ENCODE measurements around the gene ASIP. TPM values are rescaled to one million over a fixed set of nuclear protein-coding genes. Genes with fewer than 3 reads are reported as not detected.
A peak's percentile ranks its signal among the peaks of the same experiment; 100 is the strongest.
"Not testable (repeated sequence)": the region's sequence is repeated elsewhere in the genome, so short reads cannot be mapped to it uniquely, and the experiment has no call there.

Gene ASIP
- total and polyA plus RNA-seq, 12 donors = 0.46 to 15.1 (median 0.83) TPM; not detected in 5

DNA sequence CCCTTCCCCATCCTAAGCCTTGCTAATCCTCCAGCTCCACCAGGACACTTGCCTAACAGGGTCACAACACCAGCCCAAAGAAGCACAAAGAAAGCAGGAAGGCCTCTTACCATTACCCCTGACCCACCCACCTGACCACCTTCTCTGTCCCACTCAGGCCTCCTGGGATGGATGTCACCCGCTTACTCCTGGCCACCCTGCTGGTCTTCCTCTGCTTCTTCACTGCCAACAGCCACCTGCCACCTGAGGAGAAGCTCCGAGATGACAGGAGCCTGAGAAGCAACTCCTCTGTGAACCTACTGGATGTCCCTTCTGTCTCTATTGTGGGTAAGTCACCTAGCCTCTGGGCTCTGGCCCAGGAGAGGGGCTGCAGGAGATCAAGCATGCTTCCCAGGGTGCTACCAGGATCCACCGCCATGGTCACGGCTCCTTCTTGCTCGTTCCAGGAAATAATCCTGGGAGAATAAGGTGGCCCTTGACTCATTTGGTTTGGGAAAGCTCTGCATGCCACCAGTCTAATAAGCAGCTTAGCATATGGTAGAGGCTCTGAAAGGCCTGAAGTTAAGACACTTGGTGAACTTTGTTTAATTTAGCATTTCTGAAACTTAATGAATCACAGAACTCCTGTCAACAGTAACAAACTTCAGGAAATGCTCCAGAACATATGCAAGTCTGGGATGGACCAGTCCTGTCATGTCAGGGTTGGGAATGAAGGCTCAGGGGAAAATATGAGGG, 19.2 kb downstream of the ASIP start:
- Histone ChIP-seq H3K9me3 (replicated peaks in 1 of 3) (no peaks in the 10 kb centered on the region), H3K27ac (no peak overlapping the region), H3K4me1 (replicated peaks in 1 of 2) (peaks cover 6 to 9% of the 10 kb centered on the region in 2 donors), H3K27me3 (no peaks in the 10 kb centered on the region), H3K4me3 (no peak overlapping the region), H3K36me3 (replicated peaks in 1 of 2) (no peaks in the 10 kb centered on the region)
- 90 to 94% (median 94%) methylated on average over 4 to 5 of the region's 5 CpGs for WGBS, 4 donors
- peak in 1 of 7 donors; percentile 35 for DNase-seq
- intact Hi-C loops (cut with DNase I) = no loop called here
- TF ChIP-seq POLR2A (IDR thresholded peaks at IDR 0.05) = no peak
- TF ChIP-seq, protein P1, sequence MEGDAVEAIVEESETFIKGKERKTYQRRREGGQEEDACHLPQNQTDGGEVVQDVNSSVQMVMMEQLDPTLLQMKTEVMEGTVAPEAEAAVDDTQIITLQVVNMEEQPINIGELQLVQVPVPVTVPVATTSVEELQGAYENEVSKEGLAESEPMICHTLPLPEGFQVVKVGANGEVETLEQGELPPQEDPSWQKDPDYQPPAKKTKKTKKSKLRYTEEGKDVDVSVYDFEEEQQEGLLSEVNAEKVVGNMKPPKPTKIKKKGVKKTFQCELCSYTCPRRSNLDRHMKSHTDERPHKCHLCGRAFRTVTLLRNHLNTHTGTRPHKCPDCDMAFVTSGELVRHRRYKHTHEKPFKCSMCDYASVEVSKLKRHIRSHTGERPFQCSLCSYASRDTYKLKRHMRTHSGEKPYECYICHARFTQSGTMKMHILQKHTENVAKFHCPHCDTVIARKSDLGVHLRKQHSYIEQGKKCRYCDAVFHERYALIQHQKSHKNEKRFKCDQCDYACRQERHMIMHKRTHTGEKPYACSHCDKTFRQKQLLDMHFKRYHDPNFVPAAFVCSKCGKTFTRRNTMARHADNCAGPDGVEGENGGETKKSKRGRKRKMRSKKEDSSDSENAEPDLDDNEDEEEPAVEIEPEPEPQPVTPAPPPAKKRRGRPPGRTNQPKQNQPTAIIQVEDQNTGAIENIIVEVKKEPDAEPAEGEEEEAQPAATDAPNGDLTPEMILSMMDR (IDR thresholded peaks at IDR 0.05) = no peak

DNA sequence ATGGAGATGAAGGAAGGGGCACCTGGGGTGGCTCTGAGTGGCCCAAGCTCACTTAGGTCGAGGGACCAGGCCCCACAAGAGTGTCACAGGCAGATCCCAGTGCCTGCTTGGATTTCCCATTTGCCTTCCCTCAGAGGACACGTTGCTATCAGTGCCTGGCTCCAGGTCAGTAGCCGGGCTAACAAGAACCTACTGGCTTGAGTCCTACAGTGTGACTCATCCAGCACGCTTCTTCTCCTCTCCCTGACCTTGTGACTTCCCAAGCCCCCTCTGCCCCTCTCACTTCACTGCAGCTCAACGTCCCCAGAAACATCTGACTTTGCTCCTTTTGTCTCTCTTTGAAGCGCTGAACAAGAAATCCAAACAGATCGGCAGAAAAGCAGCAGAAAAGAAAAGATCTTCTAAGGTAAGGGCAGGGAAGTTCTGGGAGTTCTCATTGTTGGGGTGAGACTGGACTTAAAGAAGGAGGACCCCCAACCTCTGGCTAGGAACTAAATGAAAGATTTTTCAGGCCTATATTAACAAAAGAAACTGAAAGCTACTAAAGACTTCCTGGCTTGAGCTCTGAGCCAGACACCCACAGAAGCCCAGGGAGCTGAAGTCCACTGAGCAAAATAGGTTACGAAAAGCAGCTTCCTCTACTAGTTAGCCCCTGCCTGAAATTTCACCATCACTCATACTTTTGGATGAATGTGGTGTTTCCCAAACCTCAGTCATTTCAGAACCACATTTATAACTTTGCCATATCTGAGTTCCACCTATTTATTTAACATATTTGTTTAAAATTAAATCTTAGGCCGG, 21.5 kb downstream of the ASIP start:
- H3K4me3 ChIP-seq = no peak overlapping the region
- H3K4me1 ChIP-seq (replicated peaks in 1 of 2) = peaks cover 6 to 9% of the 10 kb centered on the region in 2 donors
- H3K9me3 ChIP-seq (replicated peaks in 1 of 3) = no peaks in the 10 kb centered on the region
- intact Hi-C loops (cut with DNase I) = no loop called here
- DNase-seq = peak; percentile 54 to 82 (median 76)
- TF ChIP-seq, protein P1 (IDR thresholded peaks at IDR 0.05) = no peak
- no peak for TF ChIP-seq POLR2A (IDR thresholded peaks at IDR 0.05)
- H3K36me3 ChIP-seq (replicated peaks in 1 of 2) = no peaks in the 10 kb centered on the region
- H3K27me3 ChIP-seq = no peaks in the 10 kb centered on the region
- WGBS, 4 donors = 28 to 37% (median 35%) methylated on average over 8 to 9 of the region's 9 CpGs
- H3K27ac ChIP-seq = peak overlapping the region in 4 of 5 donors; percentile 20 to 72 (median 60)

DNA sequence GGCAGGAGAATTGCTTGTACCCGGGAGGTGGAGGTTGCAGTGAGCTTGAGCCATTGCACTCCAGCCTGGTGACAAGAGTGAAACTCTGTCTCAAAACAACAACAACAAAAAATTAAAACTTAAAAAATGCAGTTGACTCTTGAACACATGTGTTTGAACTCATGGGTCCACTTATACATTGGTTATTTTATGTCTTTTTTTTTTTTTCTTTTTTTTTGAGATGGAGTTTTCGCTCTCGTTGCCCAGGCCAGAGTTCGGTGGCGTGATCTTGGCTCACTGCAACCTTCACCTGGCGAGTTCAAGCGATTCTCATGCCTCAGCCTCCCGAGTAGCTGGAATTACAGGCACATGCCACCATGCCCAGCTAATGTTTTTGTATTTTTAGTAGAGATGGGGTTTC, 22.2 kb downstream of the ASIP start:
- 95 to 100% (median 97%) methylated on average over 8 of the region's 8 CpGs for WGBS, 4 donors
- intact Hi-C loops (cut with DNase I); H3K4me3 ChIP-seq; H3K27me3 ChIP-seq; DNase-seq; H3K36me3 ChIP-seq (replicated peaks in 1 of 2); H3K9me3 ChIP-seq (replicated peaks in 1 of 3); H3K4me1 ChIP-seq (replicated peaks in 1 of 2): not testable (repeated sequence)
- H3K27ac ChIP-seq = peak overlapping the region in 2 of 5 donors; percentile 61 to 72

DNA sequence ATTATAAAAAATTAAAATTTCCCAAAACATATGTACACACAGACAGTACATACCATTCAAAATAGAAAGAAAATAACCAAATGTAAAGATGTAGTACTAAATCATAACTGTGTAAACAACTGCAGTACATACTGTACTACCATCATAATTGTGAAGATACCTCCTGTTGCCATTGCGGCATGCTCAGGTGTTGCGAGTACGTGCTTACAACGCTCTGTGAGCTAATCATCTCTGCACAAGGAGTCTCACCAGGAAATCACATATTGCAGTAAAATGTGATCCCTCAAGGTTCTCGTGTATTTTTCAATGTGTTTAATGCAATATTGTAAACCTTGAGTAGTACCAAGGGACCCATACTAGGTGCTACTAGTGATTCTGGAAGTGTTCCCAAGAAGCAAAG, 22.9 kb downstream of the ASIP start:
- Histone ChIP-seq H3K9me3 (replicated peaks in 1 of 3) (no peaks in the 10 kb centered on the region), H3K27me3 (no peaks in the 10 kb centered on the region), H3K27ac (no peak overlapping the region), H3K36me3 (replicated peaks in 1 of 2) (no peaks in the 10 kb centered on the region), H3K4me3 (no peak overlapping the region), H3K4me1 (replicated peaks in 1 of 2) (peaks cover 6 to 14% of the 10 kb centered on the region in 2 donors)
- DNase-seq = no peak
- TF ChIP-seq, protein P1 (IDR thresholded peaks at IDR 0.05) = no peak
- intact Hi-C loops (cut with DNase I) = no loop called here
- 93 to 96% (median 95%) methylated on average over 5 of the region's 5 CpGs for WGBS, 4 donors

Data from adrenal gland (tissue), 12 donors.